H9 (cell line): Measurements from ENCODE around the gene PBX4. TPM values are rescaled to one million over a fixed set of nuclear protein-coding genes. Genes with fewer than 3 reads are reported as not detected.

ENCODE experiments used
- DNase-seq: peaks from one replicate; pipeline ENCODE4 v3.0.0-alpha.2; 2017
- H2AFZ ChIP-seq: one replicate; pipeline ENCODE4 v1.6.1; 2013; ENCODE audit warnings: mild to moderate bottlenecking, low read length, control low read depth, moderate library complexity
- H2AK5ac ChIP-seq: 2 replicates; pipeline ENCODE4 v1.6.1; 2013; ENCODE audit warnings: low read length, control low read depth, mixed read lengths; ENCODE audit not compliant: insufficient read length
- H2BK120ac ChIP-seq: one replicate; pipeline ENCODE4 v1.6.1; 2013; ENCODE audit warnings: low read depth, mild to moderate bottlenecking, low read length, control low read depth, inconsistent platforms; ENCODE audit not compliant: poor library complexity, severe bottlenecking
- H2BK12ac ChIP-seq: 2 replicates; pipeline ENCODE4 v1.6.1; 2013; ENCODE audit warnings: low read length, control low read depth, mixed read lengths, low read depth; ENCODE audit not compliant: insufficient read length
- H2BK15ac ChIP-seq: 2 replicates; pipeline ENCODE4 v1.6.1; 2013; ENCODE audit warnings: low read depth, low read length, control low read depth
- H2BK20ac ChIP-seq: one replicate; pipeline ENCODE4 v1.6.1; 2013; ENCODE audit warnings: low read depth, mild to moderate bottlenecking, low read length, control low read depth, inconsistent platforms; ENCODE audit not compliant: poor library complexity, severe bottlenecking
- H2BK5ac ChIP-seq: 2 replicates; pipeline ENCODE4 v1.6.1; 2013; ENCODE audit warnings: low read length, control low read depth, mixed read lengths; ENCODE audit not compliant: insufficient read length
- H3K14ac ChIP-seq: 2 replicates; pipeline ENCODE4 v1.6.1; 2013; ENCODE audit warnings: low read length, control low read depth; ENCODE audit not compliant: insufficient read depth
- H3K18ac ChIP-seq: 2 replicates; pipeline ENCODE4 v1.6.1; 2013; ENCODE audit warnings: low read depth, mild to moderate bottlenecking, mixed read lengths, low read length, control low read depth; ENCODE audit not compliant: insufficient read length
- H3K23ac ChIP-seq: 2 replicates; pipeline ENCODE4 v1.6.1; 2013; ENCODE audit warnings: low read length, control low read depth, mixed read lengths, low read depth; ENCODE audit not compliant: insufficient read length
- H3K23me2 ChIP-seq: 2 replicates; pipeline ENCODE4 v1.6.1; 2013; ENCODE audit warnings: low read depth, mild to moderate bottlenecking, mixed read lengths, low read length, control low read depth; ENCODE audit not compliant: insufficient read length, poor library complexity, severe bottlenecking
- H3K27ac ChIP-seq: 2 replicates; pipeline ENCODE4 v1.5.1; 2013; ENCODE audit warnings: low read length, control low read depth, mixed read lengths, low read depth; ENCODE audit not compliant: insufficient read length
- H3K27me3 ChIP-seq: 2 replicates; pipeline ENCODE4 v1.6.1; 2013; ENCODE audit warnings: low read length, control low read depth, inconsistent platforms; ENCODE audit not compliant: insufficient read depth
- H3K4ac ChIP-seq: 2 replicates; pipeline ENCODE4 v1.6.1; 2013; ENCODE audit warnings: low read depth, mild to moderate bottlenecking, control low read depth, inconsistent platforms, low read length, moderate library complexity
- H3K4me1 ChIP-seq: 2 replicates; pipeline ENCODE4 v1.6.1; 2013; ENCODE audit warnings: low read length, control low read depth, inconsistent platforms; ENCODE audit not compliant: insufficient read depth
- H3K4me2 ChIP-seq: 2 replicates; pipeline ENCODE4 v1.6.1; 2013; ENCODE audit warnings: low read length, control low read depth, mixed read lengths; ENCODE audit not compliant: insufficient read length, insufficient read depth
- H3K56ac ChIP-seq: 2 replicates; pipeline ENCODE4 v1.6.1; 2013; ENCODE audit warnings: low read depth, mild to moderate bottlenecking, mixed read lengths, low read length, control low read depth; ENCODE audit not compliant: insufficient read length
- H3K79me1 ChIP-seq: 2 replicates; pipeline ENCODE4 v1.6.1; 2013; ENCODE audit warnings: low read depth, mild to moderate bottlenecking, moderate library complexity, low read length, control low read depth, inconsistent platforms; ENCODE audit not compliant: insufficient read depth, poor library complexity, severe bottlenecking
- H3K79me2 ChIP-seq: 2 replicates; pipeline ENCODE4 v1.6.1; 2013; ENCODE audit warnings: low read length, control low read depth, inconsistent platforms; ENCODE audit not compliant: insufficient read depth
- H3K9ac ChIP-seq: 2 replicates; pipeline ENCODE4 v1.6.1; 2013; ENCODE audit warnings: low read length, control low read depth, mixed read lengths; ENCODE audit not compliant: insufficient read length; ENCODE audit errors: extremely low read depth
- H3K9me3 ChIP-seq: one replicate; pipeline ENCODE4 v1.6.1; 2013; ENCODE audit warnings: low read depth, low read length, inconsistent platforms; ENCODE audit not compliant: control insufficient read depth
- H3T11ph ChIP-seq: one replicate; pipeline ENCODE4 v1.6.1; 2013; ENCODE audit warnings: mild to moderate bottlenecking, low read length, control low read depth, inconsistent platforms
- H4K20me1 ChIP-seq: one replicate; pipeline ENCODE4 v1.6.1; 2013; ENCODE audit not compliant: control insufficient read depth, insufficient read length, insufficient read depth
- H4K5ac ChIP-seq: 2 replicates; pipeline ENCODE4 v1.6.1; 2013; ENCODE audit warnings: low read depth, mild to moderate bottlenecking, mixed read lengths, low read length, control low read depth; ENCODE audit not compliant: insufficient read length
- H4K8ac ChIP-seq: replicated peaks from 2 replicates; pipeline ENCODE4 v1.6.1; 2013; ENCODE audit warnings: low read length, control low read depth, mixed read lengths, low read depth; ENCODE audit not compliant: insufficient read length
- H4K91ac ChIP-seq: 2 replicates; pipeline ENCODE4 v1.6.1; 2013; ENCODE audit warnings: low read depth, mild to moderate bottlenecking, moderate library complexity, mixed read lengths, low read length, control low read depth; ENCODE audit not compliant: insufficient read length
- H3K27ac Mint-ChIP-seq, 3 experiments: 2 replicates in 2 of 3; 3 replicates in 1 of 3; pipeline ENCODE4 v1.8.0; 2020 to 2021; ENCODE audit warnings: mixed read lengths in 3 of 3, mild to moderate bottlenecking in 1 of 3, moderate library complexity in 1 of 3
- H3K27me3 Mint-ChIP-seq: 2 replicates; pipeline ENCODE4 v1.8.0; 2021; ENCODE audit warnings: low read depth, mild to moderate bottlenecking, moderate library complexity, mixed read lengths
- H3K36me3 Mint-ChIP-seq, 3 experiments: 2 replicates in 2 of 3; 3 replicates in 1 of 3; pipeline ENCODE4 v1.8.0; 2020 to 2021; ENCODE audit warnings: low read depth in 3 of 3, mixed read lengths in 3 of 3; ENCODE audit not compliant: insufficient read depth in 1 of 3
- H3K4me1 Mint-ChIP-seq, 2 experiments: 2 replicates each; pipeline ENCODE4 v1.8.0; 2020; ENCODE audit warnings: mixed read lengths in 2 of 2
- H3K4me3 Mint-ChIP-seq, 2 experiments: 2 replicates in 1 of 2; 3 replicates in 1 of 2; pipeline ENCODE4 v1.8.0; 2020 to 2021; ENCODE audit warnings: mild to moderate bottlenecking in 2 of 2, mixed read lengths in 2 of 2, moderate library complexity in 1 of 2
- H3K9me3 Mint-ChIP-seq, 2 experiments: 2 replicates in 1 of 2; 3 replicates in 1 of 2; pipeline ENCODE4 v1.8.0; 2020; ENCODE audit warnings: mild to moderate bottlenecking in 2 of 2, mixed read lengths in 2 of 2, moderate library complexity in 1 of 2
- CTCF ChIP-seq: fragments of 200-600 bp; sonication (generic); conservative IDR thresholded peaks from 3 replicates; pipeline ENCODE4 v1.8.0; 2021; ENCODE audit warnings: antibody characterized with exemption, mild to moderate bottlenecking
- WGBS: extraction: QIAGEN DNeasy Blood & Tissue Kit; methylation state at CpG from one replicate; pipeline ENCODE4 v1.1.7; 2013; ENCODE audit warnings: missing lambda C conversion rate, low lambda C conversion rate, mixed read lengths; ENCODE audit not compliant: insufficient read length; ENCODE audit errors: extremely low coverage; 5-methylcytosine and 5-hydroxymethylcytosine counted together
- total RNA-seq: library from RNA; stranded (reverse); gene quantifications from 2 replicates; pipeline ENCODE4 v1.2.1, GENCODE V29; 2021

PBX4 gene
- total RNA-seq, 1 experiment from 2014 or later: 3.3 TPM

- Histone ChIP-seq H3K27ac (no peak overlapping the region), H3K4me1 (no peaks in the 10 kb centered on the region), H3T11ph (no peak overlapping the region), H2AK5ac (no peak overlapping the region), H3K4me2 (no peak overlapping the region), H4K8ac (no peak overlapping the region), H4K5ac (no peak overlapping the region), H4K91ac (no peak overlapping the region), H3K79me1 (no peaks in the 10 kb centered on the region), H3K4ac (no peak overlapping the region), H3K56ac (no peak overlapping the region), H2BK120ac (no peak overlapping the region), H3K9me3 (no peaks in the 10 kb centered on the region), H3K9ac (no peak overlapping the region), H3K79me2 (no peaks in the 10 kb centered on the region), H2BK15ac (no peak overlapping the region), H3K23me2 (no peaks in the 10 kb centered on the region), H2BK12ac (no peak overlapping the region), H3K14ac (no peak overlapping the region), H2BK20ac (no peak overlapping the region), H3K23ac (no peak overlapping the region), H4K20me1 (no peaks in the 10 kb centered on the region), H2BK5ac (no peak overlapping the region), H3K18ac (no peak overlapping the region), H3K27me3 (no peaks in the 10 kb centered on the region), H2AFZ (no peak overlapping the region)
- no peaks in the 10 kb centered on the region; a peak in 1 of 7 replicates for H3K36me3 Mint-ChIP-seq
- no peak overlapping the region for H3K4me3 Mint-ChIP-seq
- no peak overlapping the region for H3K27ac Mint-ChIP-seq
- no peaks in the 10 kb centered on the region; a peak in 1 of 5 replicates for H3K9me3 Mint-ChIP-seq
- peaks cover 7% of the 10 kb centered on the region for H3K27me3 Mint-ChIP-seq
- no CpG with 5 or more reads among the region's 6 CpGs for WGBS
- peak; percentile 74 for TF ChIP-seq CTCF
- DNase-seq: peak; percentile 84
- peaks cover 0 to 8% of the 10 kb centered on the region in 2 experiments; a peak in 2 of 4 replicates for H3K4me1 Mint-ChIP-seq
Observed at GRCh38 chr19:19552798-19553197, 65.7 kb downstream of the PBX4 start.
